A204.1 (cell line): Measurements from ENCODE around the gene RPLP2.

ENCODE experiments used
- FAIRE-seq: peaks from 2 replicates; lab custom pipeline; 2012; peaks lifted over from hg19 to GRCh38; lab: Jason Lieb, UNC

The RPLP2 gene

DNA sequence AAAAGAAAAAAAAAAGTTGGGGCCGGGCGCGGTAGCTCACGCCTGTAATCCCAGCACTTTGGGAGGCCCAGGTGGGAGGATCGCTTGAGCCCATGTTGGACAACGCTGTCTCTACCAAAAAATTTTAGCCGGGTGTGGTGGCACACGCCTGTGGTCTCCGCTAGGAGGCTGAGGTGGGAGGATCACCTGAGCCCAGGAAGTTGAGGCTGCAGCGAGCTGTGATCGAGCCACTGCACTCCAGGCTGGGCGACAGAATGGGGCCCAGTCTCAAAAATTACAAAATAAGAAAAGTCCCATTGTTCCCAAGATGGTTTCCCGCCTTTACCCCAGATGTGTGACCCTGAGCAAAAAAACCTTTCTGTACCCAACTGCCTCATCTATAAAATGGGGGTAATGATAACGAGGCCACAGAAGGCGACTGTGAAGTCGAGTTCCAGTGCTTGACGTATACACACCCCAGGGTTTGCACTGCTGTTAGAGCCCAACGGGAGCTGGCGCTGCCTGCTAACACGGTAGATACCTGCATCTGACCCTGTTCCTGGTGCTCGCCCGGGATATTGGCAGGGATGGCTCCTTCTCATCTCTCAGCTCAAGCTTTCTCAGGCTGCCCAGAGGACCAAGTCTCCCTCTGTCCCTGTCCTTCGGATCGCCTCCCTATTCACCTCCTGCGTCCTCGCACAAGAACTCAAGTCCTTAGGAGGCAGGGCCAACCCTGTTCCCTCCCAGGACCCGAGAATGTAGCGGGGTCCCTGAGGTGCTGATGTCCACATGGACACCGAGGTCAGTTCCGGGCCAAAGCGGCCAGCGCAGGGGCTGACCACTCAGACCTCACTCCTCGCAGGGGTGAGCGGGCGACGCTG is 1.1 kb upstream of the RPLP2 start:
- FAIRE-seq, result no peak

- FAIRE-seq, result no peak
Observed at GRCh38 chr11:810040-810567, 337 bp downstream of the RPLP2 start.

GRCh38 chr11:811446-812245 is 1.9 kb downstream of the RPLP2 start:
- no peak for FAIRE-seq

GRCh38 chr11:812390-812789 is 2.6 kb downstream of the RPLP2 start:
- no peak for FAIRE-seq

GRCh38 chr11:813072-813455 is 3.3 kb downstream of the RPLP2 start:
- no peak for FAIRE-seq

DNA sequence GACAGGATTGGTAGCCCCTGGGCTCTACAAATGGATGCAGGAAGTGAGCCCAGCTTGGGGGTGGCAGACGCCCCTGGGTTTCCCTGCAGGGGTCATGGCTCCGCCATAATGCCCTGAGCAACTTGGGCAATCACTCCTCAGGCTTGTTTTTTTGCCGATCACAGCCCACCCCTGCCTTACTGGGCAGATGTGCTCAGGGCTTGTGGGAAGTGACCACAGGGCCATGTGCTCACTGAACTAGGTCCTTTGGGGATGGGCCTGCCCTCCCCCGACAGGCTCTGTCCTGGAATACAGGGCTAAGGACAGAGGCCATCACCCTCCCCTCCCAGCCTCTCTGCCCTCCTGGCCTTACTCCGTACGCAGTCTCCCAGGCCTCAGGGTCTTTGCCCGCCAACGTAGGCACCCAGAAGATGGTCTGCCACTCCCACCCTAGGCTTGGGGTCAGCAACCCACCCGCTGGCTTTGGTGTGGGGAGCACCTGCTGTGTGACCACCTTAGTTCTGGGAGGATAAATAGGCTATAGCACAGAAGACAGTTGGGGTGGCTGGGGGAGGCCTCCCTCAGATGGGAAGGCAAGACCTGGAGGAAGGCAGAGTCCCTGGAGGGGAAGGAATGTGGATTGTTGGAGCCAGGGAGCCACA is 3.8 kb downstream of the RPLP2 start:
- FAIRE-seq, result no peak

DNA sequence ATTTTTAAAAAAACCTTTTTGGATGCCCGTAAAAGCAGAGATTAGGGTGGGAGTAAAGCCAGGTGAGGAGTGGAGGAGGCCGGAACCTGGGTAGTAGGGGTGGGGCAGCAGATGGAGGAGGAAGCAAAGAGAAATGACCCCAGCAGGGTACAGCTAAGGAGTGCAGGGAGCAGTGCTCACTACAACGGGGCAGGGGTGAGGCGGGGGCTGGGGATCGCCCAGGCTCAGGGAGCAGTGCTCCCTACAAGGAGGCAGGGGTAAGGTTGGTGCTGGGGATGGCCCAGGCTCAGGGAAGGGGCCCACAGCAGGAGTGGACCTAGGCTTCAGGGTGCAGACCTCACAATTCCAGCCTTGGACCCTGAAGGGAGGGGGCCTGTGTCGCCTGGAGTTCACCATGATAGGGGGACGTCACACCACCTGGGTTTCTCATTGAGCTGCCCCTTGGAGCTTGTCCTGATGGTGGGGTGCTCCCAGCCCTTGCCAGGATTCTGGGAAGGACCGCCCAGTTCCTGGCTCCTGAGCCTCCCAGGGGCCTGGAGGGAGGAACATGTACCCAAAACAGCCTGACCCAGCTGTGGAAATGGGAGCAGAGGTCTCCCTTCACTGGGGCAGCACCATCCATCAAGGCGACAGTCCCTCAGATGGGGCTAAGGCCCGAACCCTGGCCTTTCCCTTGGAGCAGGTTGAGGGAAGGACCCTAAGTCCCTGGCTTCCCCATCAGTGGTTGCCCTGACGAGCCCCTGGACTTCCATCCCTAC is 6.1 kb downstream of the RPLP2 start:
- FAIRE-seq, result no peak

GRCh38 chr11:816433-816779 is 6.6 kb downstream of the RPLP2 start:
- FAIRE-seq, result no peak

GRCh38 chr11:818396-819128 is 8.8 kb downstream of the RPLP2 start, which contains the start of gene PNPLA2:
Gene PNPLA2, plus strand, starts transcription at chr11:818914. Its CDS starts 805 bp downstream, at chr11:819719.
- FAIRE-seq, result no peak

DNA sequence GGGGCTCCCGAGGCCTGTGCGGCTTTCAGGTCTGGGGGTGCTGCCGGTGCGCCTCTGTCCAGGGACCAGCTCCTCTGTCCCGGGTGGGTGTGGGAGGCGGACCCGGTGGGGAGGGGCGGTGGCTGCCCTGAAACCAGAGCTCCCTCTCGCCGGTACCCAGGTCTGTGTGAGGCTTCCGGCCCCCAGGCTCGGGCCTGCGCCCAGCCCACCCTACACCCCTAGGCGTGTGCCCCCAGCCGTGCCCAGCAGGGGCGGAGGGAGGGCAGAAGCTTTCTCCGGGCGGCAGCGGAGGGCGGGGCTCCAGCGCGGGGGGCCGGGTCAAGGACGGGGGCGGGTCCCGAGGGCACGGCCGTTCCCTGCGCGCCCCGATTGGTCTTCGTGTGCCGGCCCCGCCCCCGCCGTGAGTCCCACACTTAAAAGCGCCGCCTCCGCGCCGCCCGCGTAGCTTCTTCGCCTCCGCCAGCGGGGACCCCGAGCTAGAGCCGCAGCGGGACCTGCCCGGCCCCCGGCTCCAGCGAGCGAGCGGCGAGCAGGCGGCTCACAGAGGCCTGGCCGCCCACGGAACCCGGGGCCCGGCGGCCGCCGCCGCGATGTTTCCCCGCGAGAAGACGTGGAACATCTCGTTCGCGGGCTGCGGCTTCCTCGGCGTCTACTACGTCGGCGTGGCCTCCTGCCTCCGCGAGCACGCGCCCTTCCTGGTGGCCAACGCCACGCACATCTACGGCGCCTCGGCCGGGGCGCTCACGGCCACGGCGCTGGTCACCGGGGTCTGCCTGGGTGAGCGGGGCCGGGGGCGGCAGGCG is 9.6 kb downstream of the RPLP2 start:
- FAIRE-seq, result no peak

- no peak for FAIRE-seq
Observed at GRCh38 chr11:819943-820649, 10.3 kb downstream of the RPLP2 start.

GRCh38 chr11:820655-821511 is 11.1 kb downstream of the RPLP2 start:
- FAIRE-seq, result no peak

GRCh38 chr11:821512-822371 is 12.0 kb downstream of the RPLP2 start:
- no peak for FAIRE-seq

DNA sequence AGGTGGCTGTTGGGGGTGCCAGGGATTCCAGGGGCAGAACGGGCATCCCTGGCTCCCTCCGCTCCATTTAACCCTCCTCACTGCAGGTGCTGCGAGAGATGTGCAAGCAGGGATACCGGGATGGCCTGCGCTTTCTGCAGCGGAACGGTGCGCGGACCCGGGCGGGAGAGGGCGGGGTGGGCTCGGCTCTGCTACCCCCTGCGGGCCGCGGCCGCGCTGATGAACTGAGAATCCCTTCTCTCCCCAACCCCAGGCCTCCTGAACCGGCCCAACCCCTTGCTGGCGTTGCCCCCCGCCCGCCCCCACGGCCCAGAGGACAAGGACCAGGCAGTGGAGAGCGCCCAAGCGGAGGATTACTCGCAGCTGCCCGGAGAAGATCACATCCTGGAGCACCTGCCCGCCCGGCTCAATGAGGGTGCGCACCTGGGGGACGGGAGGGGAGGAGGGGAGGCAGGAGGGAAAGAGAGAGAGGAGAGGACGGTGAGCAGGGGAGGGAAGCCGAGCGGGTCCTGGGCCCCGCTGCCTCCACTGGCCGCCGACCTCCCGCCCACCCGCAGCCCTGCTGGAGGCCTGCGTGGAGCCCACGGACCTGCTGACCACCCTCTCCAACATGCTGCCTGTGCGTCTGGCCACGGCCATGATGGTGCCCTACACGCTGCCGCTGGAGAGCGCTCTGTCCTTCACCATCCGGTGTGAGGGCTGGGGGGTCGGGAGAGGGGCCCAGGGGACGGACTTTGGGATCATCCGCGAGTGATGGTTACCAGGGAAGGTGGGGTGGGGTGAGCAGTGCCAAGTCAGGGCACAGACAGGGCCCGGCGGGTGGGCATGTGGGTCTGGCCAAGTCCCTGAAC is 13.9 kb downstream of the RPLP2 start:
- FAIRE-seq, result no peak

GRCh38 chr11:824292-824880 is 14.6 kb downstream of the RPLP2 start:
- no peak for FAIRE-seq

DNA sequence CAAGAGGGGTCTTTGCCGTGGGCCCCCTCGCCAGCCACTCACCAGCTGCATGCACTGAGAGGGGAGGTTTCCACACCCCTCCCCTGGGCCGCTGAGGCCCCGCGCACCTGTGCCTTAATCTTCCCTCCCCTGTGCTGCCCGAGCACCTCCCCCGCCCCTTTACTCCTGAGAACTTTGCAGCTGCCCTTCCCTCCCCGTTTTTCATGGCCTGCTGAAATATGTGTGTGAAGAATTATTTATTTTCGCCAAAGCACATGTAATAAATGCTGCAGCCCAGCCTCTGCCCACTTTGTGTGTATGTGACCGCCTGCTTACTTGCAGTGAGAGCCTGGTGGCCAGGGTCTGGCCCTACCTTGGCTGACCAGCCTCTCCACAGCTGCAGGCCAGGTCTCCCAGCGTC is 15.2 kb downstream of the RPLP2 start:
- FAIRE-seq, result no peak
